ENCODE data around the gene EXOC2.

GRCh38 chr6:677919-678318 is 15.0 kb downstream of the EXOC2 start:
- TF ChIP-seq CTCF (IDR thresholded peaks at IDR 0.05; ENCODE audit: low read depth, low read length, poor library complexity, severe bottlenecking) = no peak
- TF ChIP-seq EZH2phosphoT487 (IDR thresholded peaks at IDR 0.05; ENCODE audit: borderline replicate concordance, low read length) = no peak

All from DOHH2 (cell line).